ENCODE data around the gene MED14.

- TF ChIP-seq CTCF (conservative IDR thresholded peaks at IDR 0.05) (no peak), EZH2 (IDR thresholded peaks at IDR 0.05; ENCODE audit: low read depth) (no peak)
Observed at GRCh38 chrX:40780951-40781350, 45.6 kb upstream of the MED14 start.
